Measurements from ENCODE around the gene FBN2.

- TF ChIP-seq ZNF274 (IDR thresholded peaks at IDR 0.05; ENCODE audit: low read depth, low read length) (no peak), YY1 (IDR thresholded peaks at IDR 0.05; ENCODE audit: insufficient read depth, insufficient read length) (no peak), SUZ12 (IDR thresholded peaks at IDR 0.05; ENCODE audit: extremely low read depth, insufficient read depth, insufficient read length) (no peak)
These were observed 179.2 kb downstream of the FBN2 start for GRCh38 chr5:128358826-128359225.
